Measurements from ENCODE around the gene SFXN3.

The SFXN3 gene

DNA sequence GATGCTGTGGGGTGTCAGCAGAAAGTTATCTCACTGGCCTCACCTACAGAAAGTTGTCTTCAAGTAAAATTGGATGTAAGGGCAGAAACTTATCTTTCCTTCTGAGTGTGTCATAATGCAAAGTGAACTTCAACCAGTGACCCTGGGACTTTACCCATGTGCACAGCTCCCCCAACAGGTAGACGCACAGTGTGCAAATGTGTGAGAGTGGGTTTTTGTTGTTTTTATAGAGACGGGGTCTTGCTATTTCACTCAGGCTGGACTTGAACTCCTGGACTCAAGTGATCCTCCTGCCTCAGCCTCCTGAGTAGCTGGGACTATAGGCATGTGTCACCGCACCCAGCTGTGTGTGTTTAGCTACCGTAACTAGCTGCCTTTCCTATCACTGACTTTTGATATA is 24.4 kb downstream of the SFXN3 start:
- in situ Hi-C loops (cut with MboI; ENCODE audit: low sequenced_read_pairs) = no loop called here

DNA sequence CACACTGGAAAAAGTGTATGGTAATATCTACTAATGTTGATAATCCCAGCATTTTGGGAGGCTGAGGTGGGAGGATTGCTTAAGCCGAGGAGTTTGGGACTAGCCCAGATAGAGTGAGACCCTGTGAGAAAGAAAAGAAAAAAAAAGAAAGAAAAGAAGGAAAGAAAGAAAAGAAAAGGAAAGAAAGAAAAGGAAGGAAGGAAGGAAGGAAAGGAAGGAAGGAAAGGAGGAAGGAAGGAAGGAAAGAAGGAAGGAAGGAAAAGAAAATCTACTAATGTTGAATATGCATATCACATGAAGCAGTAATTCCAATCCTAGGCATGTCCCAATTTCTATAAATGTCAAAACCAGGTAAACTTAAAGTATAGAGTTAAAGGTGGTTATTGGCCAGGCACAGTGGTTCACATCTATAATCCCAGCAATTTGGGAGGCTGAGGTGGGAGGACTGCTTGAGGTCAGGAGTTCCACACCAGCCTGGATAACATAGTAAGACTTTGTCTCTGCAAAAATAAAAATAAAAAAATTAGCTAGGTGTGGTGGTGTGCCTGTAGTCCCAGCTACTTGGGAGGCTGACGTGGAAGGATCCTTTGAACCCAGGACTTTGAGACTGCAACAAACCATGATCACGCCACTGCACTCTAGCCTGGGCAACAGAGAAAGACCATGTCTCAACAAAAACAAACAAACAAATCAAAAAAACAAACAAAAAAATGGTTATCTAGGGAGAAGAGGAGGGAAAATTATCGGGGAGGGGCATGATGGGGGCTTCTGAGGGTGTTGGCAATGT is 25.5 kb downstream of the SFXN3 start:
- in situ Hi-C loops (cut with MboI; ENCODE audit: low sequenced_read_pairs) = no loop called here

DNA sequence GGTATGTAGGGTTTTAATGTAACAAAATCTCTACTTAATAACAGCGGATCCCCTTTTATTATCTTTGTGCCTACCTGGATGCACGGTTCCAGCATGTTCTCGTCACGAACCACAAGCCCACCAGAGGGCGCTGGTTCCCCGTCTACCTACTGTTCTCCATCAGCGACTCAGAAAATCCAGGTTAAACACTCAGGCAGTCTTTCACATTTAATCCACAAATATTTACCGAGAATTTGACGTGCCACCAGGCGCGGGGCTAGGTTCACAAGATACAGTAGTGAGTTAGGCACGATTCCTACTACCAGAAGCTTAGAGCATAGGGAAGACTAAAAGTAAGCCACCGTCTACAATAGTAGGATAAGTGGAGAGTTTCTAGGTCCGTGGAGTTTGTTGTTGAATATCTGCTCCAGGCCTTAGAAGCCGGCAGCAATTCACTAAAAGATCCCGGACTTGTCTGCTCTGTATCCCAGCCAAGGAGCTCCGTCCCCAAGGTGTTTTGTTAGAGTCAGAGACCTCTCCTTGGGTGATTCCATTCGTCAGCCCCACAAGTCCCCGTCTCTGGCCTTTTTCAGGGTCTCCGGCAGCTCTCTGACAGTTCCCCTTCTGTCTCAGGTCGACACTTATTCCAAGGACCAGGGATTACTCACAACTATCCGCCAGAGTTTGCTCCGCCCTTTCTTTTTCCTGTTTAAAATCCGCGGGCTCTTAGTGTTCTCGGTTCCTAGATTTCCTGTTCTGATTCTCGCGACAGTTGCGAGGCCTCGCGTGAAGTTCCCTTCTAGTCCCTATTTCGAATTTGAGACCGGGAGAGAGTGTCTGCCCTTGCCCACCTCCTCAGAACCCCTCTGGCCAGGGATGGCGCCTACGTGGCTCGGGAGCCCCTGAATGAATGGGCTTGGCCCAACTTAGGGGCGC is 29.3 kb downstream of the SFXN3 start:
- in situ Hi-C loops (cut with MboI; ENCODE audit: low sequenced_read_pairs) = no loop called here

DNA sequence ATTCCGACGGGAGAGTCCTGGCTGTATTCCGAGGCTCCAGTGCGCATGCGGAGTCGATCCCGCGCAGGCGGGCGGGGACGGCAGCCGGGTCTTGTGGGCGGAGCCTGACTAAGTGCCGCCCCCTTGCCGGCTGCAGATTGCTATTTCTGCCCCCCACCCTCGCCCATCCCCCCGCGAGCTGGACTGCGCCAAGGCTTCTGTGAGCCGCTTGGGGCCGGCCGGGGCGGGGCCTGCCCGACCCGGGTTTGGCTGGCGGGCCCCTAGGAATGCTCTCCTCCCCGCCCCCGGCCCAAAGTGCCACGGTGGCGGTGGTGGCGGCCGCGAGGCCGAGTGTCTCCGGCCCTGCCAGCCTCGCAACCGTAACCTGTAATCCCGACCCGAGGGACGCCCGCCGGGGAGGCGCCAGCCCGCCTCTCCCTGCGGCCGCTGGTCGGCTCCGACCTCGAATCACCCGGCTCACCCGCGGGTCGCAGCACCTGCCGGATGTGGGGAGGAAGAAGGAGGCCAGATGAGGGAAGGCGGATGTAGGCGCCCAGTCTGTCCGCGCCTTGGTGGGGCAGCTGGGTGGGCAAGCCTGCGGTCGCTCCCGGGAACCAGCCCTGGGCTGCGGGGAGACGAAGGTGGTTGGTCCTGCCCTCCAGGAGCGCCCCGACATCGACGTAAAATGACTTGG is 30.1 kb downstream of the SFXN3 start:
- in situ Hi-C loops (cut with MboI; ENCODE audit: low sequenced_read_pairs) = no loop called here

- in situ Hi-C loops (cut with MboI; ENCODE audit: low sequenced_read_pairs) = no loop called here
Measured at GRCh38 chr10:101061624-101062231, 30.7 kb downstream of the SFXN3 start, which contains the start of gene KAZALD1. Gene KAZALD1, plus strand, starts transcription at chr10:101061989. Its CDS starts 604 bp downstream, at chr10:101062593.

DNA sequence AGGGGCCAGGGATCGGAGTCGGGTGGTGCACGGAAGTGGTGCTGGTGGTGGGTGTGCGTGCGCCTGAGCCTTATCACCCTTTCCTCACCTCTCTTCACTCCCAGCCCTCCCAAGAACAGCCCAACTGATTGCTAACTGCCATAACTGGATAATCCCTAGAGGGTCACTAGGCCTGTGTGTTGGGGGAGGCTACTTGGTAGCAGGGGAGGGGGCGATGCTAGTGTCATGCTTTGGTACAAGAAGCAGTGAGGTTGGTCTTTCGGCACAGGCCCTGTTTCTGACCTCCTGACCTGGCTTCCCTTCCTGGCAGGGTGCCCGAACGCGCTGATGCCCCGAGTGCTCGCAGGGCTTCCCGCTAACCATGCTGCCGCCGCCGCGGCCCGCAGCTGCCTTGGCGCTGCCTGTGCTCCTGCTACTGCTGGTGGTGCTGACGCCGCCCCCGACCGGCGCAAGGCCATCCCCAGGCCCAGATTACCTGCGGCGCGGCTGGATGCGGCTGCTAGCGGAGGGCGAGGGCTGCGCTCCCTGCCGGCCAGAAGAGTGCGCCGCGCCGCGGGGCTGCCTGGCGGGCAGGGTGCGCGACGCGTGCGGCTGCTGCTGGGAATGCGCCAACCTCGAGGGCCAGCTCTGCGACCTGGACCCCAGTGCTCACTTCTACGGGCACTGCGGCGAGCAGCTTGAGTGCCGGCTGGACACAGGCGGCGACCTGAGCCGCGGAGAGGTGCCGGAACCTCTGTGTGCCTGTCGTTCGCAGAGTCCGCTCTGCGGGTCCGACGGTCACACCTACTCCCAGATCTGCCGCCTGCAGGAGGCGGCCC is 31.4 kb downstream of the SFXN3 start:
- in situ Hi-C loops (cut with MboI; ENCODE audit: low sequenced_read_pairs) = no loop called here

DNA sequence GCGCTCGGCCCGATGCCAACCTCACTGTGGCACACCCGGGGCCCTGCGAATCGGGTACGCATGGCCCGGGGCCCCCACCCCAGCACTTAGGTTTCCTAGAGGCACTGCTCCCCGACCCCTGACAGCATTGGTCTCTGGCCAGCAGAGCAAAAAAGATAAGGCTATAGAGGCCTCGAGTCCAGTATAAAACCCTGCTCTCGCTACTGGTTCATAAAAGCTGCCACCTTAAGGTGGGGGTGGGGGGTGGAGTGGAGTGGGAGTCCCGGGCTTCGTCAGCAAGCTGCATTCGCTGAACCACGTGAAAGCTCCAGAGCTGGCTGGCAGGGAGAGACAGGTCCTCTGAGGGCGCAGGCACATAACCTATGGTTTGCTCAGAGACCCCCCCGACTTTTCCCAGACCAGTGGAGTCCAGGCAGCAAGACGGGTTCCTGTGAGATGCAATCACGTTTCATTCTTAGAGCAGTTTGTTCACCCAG is 32.1 kb downstream of the SFXN3 start:
- in situ Hi-C loops (cut with MboI; ENCODE audit: low sequenced_read_pairs) = no loop called here

- in situ Hi-C loops (cut with MboI; ENCODE audit: low sequenced_read_pairs) = no loop called here
Measured at GRCh38 chr10:101063548-101064414, 32.7 kb downstream of the SFXN3 start.

DNA sequence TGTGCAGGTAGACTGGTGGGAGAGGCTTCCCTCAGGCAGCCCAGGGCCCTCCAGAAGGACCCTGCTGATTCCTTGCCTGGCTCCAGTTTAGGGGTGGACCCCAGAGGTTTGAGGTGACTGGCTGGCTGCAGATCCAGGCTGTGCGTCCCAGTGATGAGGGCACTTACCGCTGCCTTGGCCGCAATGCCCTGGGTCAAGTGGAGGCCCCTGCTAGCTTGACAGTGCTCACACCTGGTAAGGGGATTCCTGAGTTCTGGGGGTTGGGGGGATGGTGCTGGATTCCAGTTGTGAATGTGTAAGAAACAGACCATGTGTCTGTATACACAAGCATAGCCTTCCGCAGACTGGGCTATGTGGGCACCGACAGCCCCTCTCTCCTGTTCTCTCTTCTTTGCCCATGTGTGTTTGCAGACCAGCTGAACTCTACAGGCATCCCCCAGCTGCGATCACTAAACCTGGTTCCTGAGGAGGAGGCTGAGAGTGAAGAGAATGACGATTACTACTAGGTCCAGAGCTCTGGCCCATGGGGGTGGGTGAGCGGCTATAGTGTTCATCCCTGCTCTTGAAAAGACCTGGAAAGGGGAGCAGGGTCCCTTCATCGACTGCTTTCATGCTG is 33.5 kb downstream of the SFXN3 start:
- in situ Hi-C loops (cut with MboI; ENCODE audit: low sequenced_read_pairs) = no loop called here

- in situ Hi-C loops (cut with MboI; ENCODE audit: low sequenced_read_pairs) = no loop called here
Measured at GRCh38 chr10:101065481-101066145, 34.6 kb downstream of the SFXN3 start.

DNA sequence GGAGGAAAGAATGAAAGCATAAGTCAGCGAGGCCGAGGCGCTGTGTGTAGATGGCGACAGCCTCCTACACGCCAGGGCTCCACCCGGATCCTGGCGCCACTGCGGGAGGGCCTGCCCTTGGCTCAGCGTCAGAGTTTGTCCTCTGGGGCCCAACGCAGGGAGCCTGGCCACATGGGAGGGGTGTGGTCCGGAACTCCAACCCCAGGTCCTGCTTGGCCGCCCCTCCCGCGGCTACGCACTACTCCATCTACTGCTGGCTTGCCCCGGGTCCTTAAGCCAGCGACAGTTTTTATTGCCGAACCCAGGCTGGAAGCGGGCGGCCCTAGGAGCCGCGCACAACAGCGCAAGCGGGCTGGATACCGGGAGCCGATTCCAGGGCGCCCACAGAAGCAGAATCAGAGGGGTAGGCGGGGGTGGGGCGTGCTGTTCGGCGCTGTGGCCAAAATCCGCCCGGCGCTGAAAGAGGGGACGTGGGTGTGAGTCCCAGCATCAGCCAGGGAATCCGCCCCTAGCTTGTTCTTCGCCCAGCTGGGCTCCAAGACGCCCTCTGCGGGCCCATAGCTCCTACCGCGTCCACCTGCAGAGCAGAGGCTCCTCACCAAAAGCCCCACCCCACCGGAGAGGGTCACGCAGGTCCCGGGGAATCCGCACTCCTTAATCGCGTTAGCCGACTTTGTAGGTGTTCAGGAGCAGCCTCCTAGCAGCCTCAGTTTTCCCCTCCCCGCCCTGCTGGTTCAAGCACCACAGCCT is 35.3 kb downstream of the SFXN3 start:
- in situ Hi-C loops (cut with MboI; ENCODE audit: low sequenced_read_pairs) = no loop called here

GRCh38 chr10:101066896-101067355 is 35.9 kb downstream of the SFXN3 start:
- in situ Hi-C loops (cut with MboI; ENCODE audit: low sequenced_read_pairs) = no loop called here

DNA sequence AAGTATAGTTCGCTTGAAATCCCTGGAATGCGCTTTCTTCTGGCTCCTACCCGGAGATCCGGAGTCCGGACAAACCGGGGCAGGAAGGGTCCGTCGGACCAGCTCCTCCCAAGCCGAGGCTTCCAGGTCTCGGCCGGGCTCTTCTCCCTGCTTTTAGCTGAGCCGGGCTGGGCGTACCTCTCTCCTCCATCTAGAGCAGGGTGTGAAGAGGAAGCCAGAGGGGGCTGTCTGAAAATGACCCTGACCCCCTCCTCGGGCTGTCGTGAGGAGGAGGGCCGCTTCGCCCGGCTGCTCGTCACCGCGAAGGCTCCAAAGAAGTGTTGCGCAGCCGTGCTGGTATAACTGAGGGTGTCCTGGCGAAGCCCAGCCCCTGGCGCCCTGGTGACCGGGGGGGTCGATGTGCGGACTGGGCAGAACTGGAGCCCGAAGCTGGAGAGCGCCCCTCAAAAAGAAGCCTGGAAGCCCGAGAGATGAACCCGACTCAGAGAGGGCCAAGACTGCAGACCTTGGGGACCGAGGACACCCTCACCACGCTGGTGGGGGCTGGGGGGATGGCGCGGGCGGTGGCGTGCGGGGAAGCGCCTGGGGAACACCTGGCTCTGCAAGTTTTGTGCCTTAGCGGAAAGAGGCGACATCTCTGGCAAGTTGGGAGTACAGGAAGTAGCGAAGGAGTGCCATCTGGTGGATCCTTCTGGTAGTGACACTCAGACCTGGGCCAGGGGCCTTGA is 36.5 kb downstream of the SFXN3 start:
- in situ Hi-C loops (cut with MboI; ENCODE audit: low sequenced_read_pairs) = no loop called here

DNA sequence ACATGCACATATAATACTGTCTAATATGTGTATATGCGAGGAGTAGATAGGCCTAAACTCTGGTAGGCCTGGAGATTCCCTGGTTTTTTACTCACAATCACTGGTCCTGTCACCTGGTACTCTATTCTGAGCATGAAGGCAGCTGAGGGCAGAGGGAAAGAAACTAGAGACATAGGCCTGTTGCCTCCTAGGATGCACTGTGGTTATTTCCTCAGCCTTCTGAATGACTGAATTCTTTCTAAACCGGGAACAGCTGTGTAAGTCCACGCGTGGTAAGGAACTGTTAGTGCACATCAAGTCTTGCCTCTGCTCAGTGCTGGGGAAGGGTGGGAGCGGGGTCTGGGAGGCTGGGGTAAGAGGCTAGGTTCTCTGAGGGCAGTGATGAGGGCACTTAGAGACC is 38.4 kb downstream of the SFXN3 start:
- in situ Hi-C loops (cut with MboI; ENCODE audit: low sequenced_read_pairs) = no loop called here

- in situ Hi-C loops (cut with MboI; ENCODE audit: low sequenced_read_pairs) = no loop called here
Measured at GRCh38 chr10:101070098-101070497, 39.1 kb downstream of the SFXN3 start.

- in situ Hi-C loops (cut with MboI; ENCODE audit: low sequenced_read_pairs) = no loop called here
Measured at GRCh38 chr10:101071267-101071884, 40.3 kb downstream of the SFXN3 start.

Measured in HL-60/S4 treated with phorbol 12-myristate 13-acetate at 8.2 ng/mL for 4 days and 3 days (cell line).